Neural cell (in vitro differentiated cells): ENCODE data around the gene MTMR3. TPM values are rescaled to one million over a fixed set of nuclear protein-coding genes. Genes with fewer than 3 reads are reported as not detected.

Source experiments
- H2AFZ ChIP-seq: fragments of 200-600, 300-800 bp; sonication (generic), shearing (Covaris generic); 2 replicates; pipeline ENCODE4 v1.6.0; 2014; ENCODE audit warnings: low read depth, mild to moderate bottlenecking, antibody characterized with exemption, low read length, moderate library complexity
- H3F3A ChIP-seq: fragments of 200-600 bp; shearing (Covaris generic); 2 replicates; pipeline ENCODE4 v1.6.1; 2016; ENCODE audit warnings: mild to moderate bottlenecking, moderate library complexity, mixed read lengths, antibody characterized with exemption, low read length; ENCODE audit not compliant: insufficient read depth, poor library complexity, severe bottlenecking
- H3K27ac ChIP-seq: fragments of 200-600, 300-800 bp; sonication (generic), shearing (Covaris generic); 2 replicates; pipeline ENCODE4 v1.5.1; 2014; ENCODE audit warnings: mild to moderate bottlenecking, low read length, moderate library complexity
- H3K27me3 ChIP-seq: fragments of 300-800, 200-600 bp; sonication (generic), shearing (Covaris generic); 2 replicates; pipeline ENCODE4 v1.6.0; 2014; ENCODE audit warnings: mild to moderate bottlenecking, low read depth, low read length, moderate library complexity; ENCODE audit not compliant: insufficient read depth
- H3K36me3 ChIP-seq: fragments of 300-800, 200-600 bp; sonication (generic), shearing (Covaris generic); 2 replicates; pipeline ENCODE4 v1.5.1; 2014; ENCODE audit warnings: mild to moderate bottlenecking, antibody characterized with exemption, low read length, moderate library complexity; ENCODE audit not compliant: insufficient read depth
- H3K4me2 ChIP-seq: fragments of 300-800, 200-600 bp; sonication (generic), shearing (Covaris generic); 2 replicates; pipeline ENCODE4 v1.6.0; 2014; ENCODE audit warnings: mild to moderate bottlenecking, low read length
- H3K4me3 ChIP-seq: fragments of 300-800, 200-600 bp; sonication (generic), shearing (Covaris generic); 2 replicates; pipeline ENCODE4 v1.5.1; 2014; ENCODE audit warnings: mild to moderate bottlenecking, low read length, moderate library complexity
- H3K79me2 ChIP-seq: fragments of 200-600 bp; shearing (Covaris generic); replicated peaks from 2 replicates; pipeline ENCODE4 v1.6.0; 2014; ENCODE audit warnings: mild to moderate bottlenecking, low read length, moderate library complexity; ENCODE audit not compliant: insufficient read depth
- H3K9ac ChIP-seq: fragments of 300-800, 200-600 bp; sonication (generic), shearing (Covaris generic); 2 replicates; pipeline ENCODE4 v1.6.1; 2016; ENCODE audit warnings: mild to moderate bottlenecking, low read length, mixed read lengths
- H3K9me2 ChIP-seq: fragments of 200-600 bp; shearing (Covaris generic); 2 replicates; pipeline ENCODE4 v1.6.1; 2016; ENCODE audit warnings: mild to moderate bottlenecking, low read length, mixed read lengths; ENCODE audit not compliant: insufficient read depth
- H3K9me3 ChIP-seq: fragments of 200-600, 300-800 bp; sonication (generic), shearing (Covaris generic); 2 replicates; pipeline ENCODE4 v1.6.1; 2016; ENCODE audit warnings: mild to moderate bottlenecking, mixed run types, low read length, moderate library complexity, mixed read lengths
- H4K20me1 ChIP-seq: fragments of 200-600 bp; shearing (Covaris generic); 2 replicates; pipeline ENCODE4 v1.6.1; 2016; ENCODE audit warnings: mild to moderate bottlenecking, mixed run types; ENCODE audit not compliant: insufficient read depth
- EP300 ChIP-seq: fragments of 450-650 bp; conservative IDR thresholded peaks from 2 replicates; pipeline ENCODE4 v1.6.1; 2014; ENCODE audit warnings: antibody characterized with exemption, mild to moderate bottlenecking, moderate library complexity; ENCODE audit not compliant: poor library complexity, severe bottlenecking
- EZH2 ChIP-seq: fragments of 200-600, 300-800 bp; shearing (Covaris generic), sonication (generic); IDR thresholded peaks from 2 replicates; pipeline ENCODE4 v1.6.1; 2014; ENCODE audit warnings: antibody characterized with exemption, low read length, borderline replicate concordance, mild to moderate bottlenecking; ENCODE audit not compliant: insufficient read depth, poor library complexity, severe bottlenecking
- MXI1 ChIP-seq: fragments of 450-650 bp; conservative IDR thresholded peaks from 2 replicates; pipeline ENCODE4 v1.6.1; 2014; ENCODE audit warnings: antibody characterized with exemption, mild to moderate bottlenecking; ENCODE audit not compliant: poor library complexity, severe bottlenecking
- POLR2AphosphoS5 ChIP-seq: IDR thresholded peaks from 2 replicates; pipeline ENCODE4 v1.6.1; 2012
- RAD21 ChIP-seq: fragments of 450-650 bp; conservative IDR thresholded peaks from 2 replicates; pipeline ENCODE4 v1.6.1; 2014; ENCODE audit warnings: antibody characterized with exemption, mild to moderate bottlenecking, moderate library complexity
- SMC3 ChIP-seq: fragments of 450-650 bp; conservative IDR thresholded peaks from 2 replicates; pipeline ENCODE4 v1.6.1; 2014; ENCODE audit warnings: antibody characterized with exemption, mild to moderate bottlenecking, moderate library complexity; ENCODE audit not compliant: poor library complexity
- TAF1 ChIP-seq: IDR thresholded peaks from 2 replicates; pipeline ENCODE4 v1.6.1; 2012; ENCODE audit warnings: low read depth
- polyA plus RNA-seq: library from polyadenylated mRNA; depleted of rRNA; stranded (reverse); fragments of >200 nt; gene quantifications from 2 replicates; pipeline ENCODE4 v1.2.3, GENCODE V29; 2014
- TF ChIP-seq, protein P1 (sequence below): IDR thresholded peaks from 2 replicates; pipeline ENCODE4 v1.6.1; 2012; ENCODE audit warnings: borderline replicate concordance
- TF ChIP-seq, protein P2 (sequence below): fragments of 450-650 bp; IDR thresholded peaks from 2 replicates; pipeline ENCODE4 v1.5.1; 2014; ENCODE audit warnings: antibody characterized with exemption, mild to moderate bottlenecking, moderate library complexity; ENCODE audit not compliant: poor library complexity, severe bottlenecking

Gene MTMR3
- polyA plus RNA-seq, 1 donor from 2014 or later: 46.7 TPM

DNA sequence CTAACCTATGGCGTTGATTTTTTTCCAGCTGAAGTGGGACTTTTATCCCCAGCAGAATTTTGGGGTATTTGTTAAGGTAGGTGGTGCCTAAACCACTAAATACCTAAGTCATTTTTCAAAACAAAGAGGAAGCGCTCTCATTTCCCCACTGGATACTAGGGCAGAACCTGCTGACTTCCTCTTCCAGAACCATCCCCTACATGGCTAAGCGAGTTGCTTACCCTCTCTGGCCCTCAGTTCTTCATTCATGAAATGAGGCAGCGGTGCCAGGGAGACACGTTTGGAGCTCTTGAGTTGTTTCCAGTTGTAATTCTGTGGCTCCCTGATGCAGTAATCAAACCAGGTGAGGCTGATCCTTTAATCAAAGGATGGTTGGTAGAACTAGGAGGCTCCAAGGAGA lies 10.0 kb upstream of the MTMR3 start:
- Histone ChIP-seq H3K4me3 (no peak overlapping the region), H3K9ac (no peak overlapping the region), H3K9me2 (no peaks in the 10 kb centered on the region), H4K20me1 (no peaks in the 10 kb centered on the region), H3K9me3 (no peaks in the 10 kb centered on the region), H3K79me2 (no peaks in the 10 kb centered on the region), H3K4me2 (no peak overlapping the region), H3F3A (no peaks in the 10 kb centered on the region), H2AFZ (no peak overlapping the region), H3K36me3 (no peaks in the 10 kb centered on the region), H3K27ac (no peak overlapping the region), H3K27me3 (no peaks in the 10 kb centered on the region)
- TF ChIP-seq POLR2AphosphoS5: no peak
- no peak for TF ChIP-seq SMC3
- TF ChIP-seq EP300: no peak
- TF ChIP-seq RAD21: no peak
- no peak for TF ChIP-seq TAF1
- TF ChIP-seq EZH2: no peak
- no peak for TF ChIP-seq MXI1
- TF ChIP-seq, protein P1, sequence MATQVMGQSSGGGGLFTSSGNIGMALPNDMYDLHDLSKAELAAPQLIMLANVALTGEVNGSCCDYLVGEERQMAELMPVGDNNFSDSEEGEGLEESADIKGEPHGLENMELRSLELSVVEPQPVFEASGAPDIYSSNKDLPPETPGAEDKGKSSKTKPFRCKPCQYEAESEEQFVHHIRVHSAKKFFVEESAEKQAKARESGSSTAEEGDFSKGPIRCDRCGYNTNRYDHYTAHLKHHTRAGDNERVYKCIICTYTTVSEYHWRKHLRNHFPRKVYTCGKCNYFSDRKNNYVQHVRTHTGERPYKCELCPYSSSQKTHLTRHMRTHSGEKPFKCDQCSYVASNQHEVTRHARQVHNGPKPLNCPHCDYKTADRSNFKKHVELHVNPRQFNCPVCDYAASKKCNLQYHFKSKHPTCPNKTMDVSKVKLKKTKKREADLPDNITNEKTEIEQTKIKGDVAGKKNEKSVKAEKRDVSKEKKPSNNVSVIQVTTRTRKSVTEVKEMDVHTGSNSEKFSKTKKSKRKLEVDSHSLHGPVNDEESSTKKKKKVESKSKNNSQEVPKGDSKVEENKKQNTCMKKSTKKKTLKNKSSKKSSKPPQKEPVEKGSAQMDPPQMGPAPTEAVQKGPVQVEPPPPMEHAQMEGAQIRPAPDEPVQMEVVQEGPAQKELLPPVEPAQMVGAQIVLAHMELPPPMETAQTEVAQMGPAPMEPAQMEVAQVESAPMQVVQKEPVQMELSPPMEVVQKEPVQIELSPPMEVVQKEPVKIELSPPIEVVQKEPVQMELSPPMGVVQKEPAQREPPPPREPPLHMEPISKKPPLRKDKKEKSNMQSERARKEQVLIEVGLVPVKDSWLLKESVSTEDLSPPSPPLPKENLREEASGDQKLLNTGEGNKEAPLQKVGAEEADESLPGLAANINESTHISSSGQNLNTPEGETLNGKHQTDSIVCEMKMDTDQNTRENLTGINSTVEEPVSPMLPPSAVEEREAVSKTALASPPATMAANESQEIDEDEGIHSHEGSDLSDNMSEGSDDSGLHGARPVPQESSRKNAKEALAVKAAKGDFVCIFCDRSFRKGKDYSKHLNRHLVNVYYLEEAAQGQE: no peak

DNA sequence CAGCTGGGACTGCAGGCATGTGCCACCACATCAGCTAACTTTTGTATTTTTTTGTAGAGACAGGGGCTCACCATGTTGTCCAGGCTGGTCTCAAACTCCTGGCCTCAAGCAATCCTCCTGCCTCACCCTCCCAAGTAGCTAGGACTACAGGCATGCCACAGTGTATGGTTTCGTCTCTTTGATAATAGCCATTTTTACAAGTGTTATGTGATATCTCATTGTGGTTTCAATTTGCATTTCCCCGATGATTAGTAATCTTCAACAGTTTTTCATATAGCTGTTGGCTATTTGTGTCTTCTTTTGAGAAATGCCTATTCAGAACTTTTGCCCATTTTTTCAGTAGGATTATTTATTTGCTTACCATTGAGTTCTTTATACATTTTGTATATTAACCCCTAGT lies 9.0 kb upstream of the MTMR3 start:
- Histone ChIP-seq H3K79me2 (no peaks in the 10 kb centered on the region), H3K27ac (no peak overlapping the region), H3K4me2 (no peak overlapping the region), H4K20me1 (no peaks in the 10 kb centered on the region), H3K9me2 (no peaks in the 10 kb centered on the region), H3K9me3 (no peaks in the 10 kb centered on the region), H3K9ac (no peak overlapping the region), H2AFZ (no peak overlapping the region), H3K36me3 (no peaks in the 10 kb centered on the region), H3F3A (no peaks in the 10 kb centered on the region), H3K27me3 (no peaks in the 10 kb centered on the region), H3K4me3 (no peak overlapping the region)
- no peak for TF ChIP-seq EZH2
- TF ChIP-seq, protein P1: no peak
- no peak for TF ChIP-seq MXI1
- TF ChIP-seq RAD21: no peak
- TF ChIP-seq, protein P2, sequence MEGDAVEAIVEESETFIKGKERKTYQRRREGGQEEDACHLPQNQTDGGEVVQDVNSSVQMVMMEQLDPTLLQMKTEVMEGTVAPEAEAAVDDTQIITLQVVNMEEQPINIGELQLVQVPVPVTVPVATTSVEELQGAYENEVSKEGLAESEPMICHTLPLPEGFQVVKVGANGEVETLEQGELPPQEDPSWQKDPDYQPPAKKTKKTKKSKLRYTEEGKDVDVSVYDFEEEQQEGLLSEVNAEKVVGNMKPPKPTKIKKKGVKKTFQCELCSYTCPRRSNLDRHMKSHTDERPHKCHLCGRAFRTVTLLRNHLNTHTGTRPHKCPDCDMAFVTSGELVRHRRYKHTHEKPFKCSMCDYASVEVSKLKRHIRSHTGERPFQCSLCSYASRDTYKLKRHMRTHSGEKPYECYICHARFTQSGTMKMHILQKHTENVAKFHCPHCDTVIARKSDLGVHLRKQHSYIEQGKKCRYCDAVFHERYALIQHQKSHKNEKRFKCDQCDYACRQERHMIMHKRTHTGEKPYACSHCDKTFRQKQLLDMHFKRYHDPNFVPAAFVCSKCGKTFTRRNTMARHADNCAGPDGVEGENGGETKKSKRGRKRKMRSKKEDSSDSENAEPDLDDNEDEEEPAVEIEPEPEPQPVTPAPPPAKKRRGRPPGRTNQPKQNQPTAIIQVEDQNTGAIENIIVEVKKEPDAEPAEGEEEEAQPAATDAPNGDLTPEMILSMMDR: no peak
- TF ChIP-seq SMC3: no peak
- no peak for TF ChIP-seq TAF1
- no peak for TF ChIP-seq POLR2AphosphoS5
- no peak for TF ChIP-seq EP300
